AG04449 (cell line): ENCODE data around the gene STX1A.
A peak's percentile ranks its signal among the peaks of the same experiment; 100 is the strongest.

Source experiments
- CTCF ChIA-PET: fragments of 350-600 bp; formaldehyde crosslinking; extraction: SDS; loops from one replicate; lab custom pipeline; 2021; ENCODE audit warnings: antibody characterized with exemption; lab: Yijun Ruan, JAX
- POLR2A ChIA-PET: fragments of 400-600, 350-600 bp; formaldehyde crosslinking; extraction: SDS; loops from one replicate; lab custom pipeline; 2020; ENCODE audit warnings: antibody characterized with exemption, inconsistent platforms; lab: Yijun Ruan, JAX
- DNase-seq: peaks from one replicate; pipeline ENCODE4 v3.0.0-alpha.2; 2010; ENCODE audit warnings: low read depth, low spot score
- H3K4me3 ChIP-seq: 2 replicates; pipeline ENCODE4 v1.5.1; 2011; ENCODE audit warnings: low read depth, mild to moderate bottlenecking, control low read depth, low read length
- TF ChIP-seq, protein P1 (sequence below): IDR thresholded peaks from one replicate; pipeline ENCODE4 v1.5.1; 2011; ENCODE audit warnings: mild to moderate bottlenecking, moderate library complexity, low read length, control low read depth, inconsistent platforms; ENCODE audit not compliant: insufficient read depth; ENCODE audit errors: missing control alignments

Gene STX1A

DNA sequence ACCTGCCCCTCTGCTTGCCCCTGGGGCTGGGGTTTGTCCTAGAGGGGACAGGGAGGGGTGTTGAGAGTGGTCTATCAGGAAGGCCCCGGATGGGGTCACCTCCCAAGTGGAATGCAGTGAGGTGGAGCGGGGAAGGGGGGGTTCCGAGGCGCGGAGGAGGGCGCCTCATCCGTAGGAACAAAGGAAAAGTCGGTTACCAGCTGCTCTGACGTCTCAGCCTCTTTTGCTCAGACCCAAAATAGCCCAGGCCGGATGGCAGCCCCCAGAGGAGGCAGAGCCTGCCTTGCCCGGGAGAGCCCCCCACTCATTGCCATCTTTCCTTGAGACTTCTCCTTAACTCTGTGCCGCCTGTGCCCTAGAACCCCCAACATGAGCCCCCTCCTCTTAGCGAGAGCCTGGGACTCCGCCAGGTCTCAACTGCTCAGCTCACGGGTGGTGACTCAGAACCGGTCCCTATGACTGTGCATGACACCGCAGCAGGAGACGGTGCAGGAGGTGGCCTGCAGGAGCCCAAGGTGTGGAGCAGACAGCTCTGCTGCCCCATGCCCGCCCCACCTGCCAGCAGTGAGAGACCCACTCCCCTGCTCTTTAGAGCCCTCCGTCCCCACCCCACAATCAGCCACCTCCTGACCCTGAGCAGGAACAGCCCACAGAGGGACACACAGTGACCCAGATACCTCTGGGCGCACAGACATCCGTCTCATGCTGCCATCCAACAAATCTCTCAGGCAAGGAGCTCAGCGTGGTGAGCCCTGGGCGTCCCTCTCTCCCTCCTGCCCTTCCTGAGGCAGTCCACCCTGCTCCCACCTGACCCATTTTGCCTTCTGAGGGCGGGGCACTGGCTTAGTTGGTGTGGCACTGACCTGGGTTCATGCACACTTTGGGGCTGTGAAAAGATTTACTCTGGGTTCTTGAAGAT is 13.1 kb downstream of the STX1A start:
- no peak overlapping the region for H3K4me3 ChIP-seq

DNA sequence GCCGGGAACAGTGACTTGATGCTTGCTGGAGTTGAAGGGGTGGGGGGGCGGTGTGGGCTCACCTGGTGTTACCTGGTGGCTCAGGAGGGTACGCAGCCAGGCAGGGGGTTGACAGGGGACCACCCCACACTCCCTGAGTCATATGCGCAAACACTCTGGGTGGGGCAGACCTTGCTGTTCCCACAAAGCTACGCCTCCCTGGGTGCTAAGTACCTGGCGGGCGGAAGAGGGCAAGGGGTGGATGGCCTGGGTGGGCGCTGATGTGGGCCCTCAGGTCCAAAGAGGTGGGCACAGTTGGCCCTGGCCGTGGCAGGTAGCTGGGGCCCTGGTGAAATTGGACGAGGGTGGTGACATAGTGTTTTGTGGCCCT is 13.9 kb downstream of the STX1A start:
- TF ChIP-seq, protein P1, sequence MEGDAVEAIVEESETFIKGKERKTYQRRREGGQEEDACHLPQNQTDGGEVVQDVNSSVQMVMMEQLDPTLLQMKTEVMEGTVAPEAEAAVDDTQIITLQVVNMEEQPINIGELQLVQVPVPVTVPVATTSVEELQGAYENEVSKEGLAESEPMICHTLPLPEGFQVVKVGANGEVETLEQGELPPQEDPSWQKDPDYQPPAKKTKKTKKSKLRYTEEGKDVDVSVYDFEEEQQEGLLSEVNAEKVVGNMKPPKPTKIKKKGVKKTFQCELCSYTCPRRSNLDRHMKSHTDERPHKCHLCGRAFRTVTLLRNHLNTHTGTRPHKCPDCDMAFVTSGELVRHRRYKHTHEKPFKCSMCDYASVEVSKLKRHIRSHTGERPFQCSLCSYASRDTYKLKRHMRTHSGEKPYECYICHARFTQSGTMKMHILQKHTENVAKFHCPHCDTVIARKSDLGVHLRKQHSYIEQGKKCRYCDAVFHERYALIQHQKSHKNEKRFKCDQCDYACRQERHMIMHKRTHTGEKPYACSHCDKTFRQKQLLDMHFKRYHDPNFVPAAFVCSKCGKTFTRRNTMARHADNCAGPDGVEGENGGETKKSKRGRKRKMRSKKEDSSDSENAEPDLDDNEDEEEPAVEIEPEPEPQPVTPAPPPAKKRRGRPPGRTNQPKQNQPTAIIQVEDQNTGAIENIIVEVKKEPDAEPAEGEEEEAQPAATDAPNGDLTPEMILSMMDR: no peak
- ChIA-PET POLR2A (interaction anchor here (1.0 to 4.3 kb wide), 3 partner anchors 9 to 14 kb away, joined by 4 to 47 read pairs (median 17); partner anchors contain the start of gene STX1A), CTCF (interaction anchor here (0.8 to 3.2 kb wide), 9 partner anchors 9 to 99 kb away, joined by 3 to 16 read pairs (median 6); no protein-coding TSS in a partner anchor)
- DNase-seq: no peak
- no peak overlapping the region for H3K4me3 ChIP-seq

More for the DNA sequence above, 13.1 kb downstream of the STX1A start:
- ChIA-PET POLR2A (interaction anchor here (0.6 to 4.3 kb wide), 4 partner anchors 9 to 22 kb away, joined by 3 to 47 read pairs (median 10); partner anchors contain the start of gene STX1A), CTCF (interaction anchor here (1.2 to 3.2 kb wide), 9 partner anchors 9 to 99 kb away, joined by 3 to 16 read pairs (median 6); no protein-coding TSS in a partner anchor)
- TF ChIP-seq, protein P1: no peak
- no peak for DNase-seq

DNA sequence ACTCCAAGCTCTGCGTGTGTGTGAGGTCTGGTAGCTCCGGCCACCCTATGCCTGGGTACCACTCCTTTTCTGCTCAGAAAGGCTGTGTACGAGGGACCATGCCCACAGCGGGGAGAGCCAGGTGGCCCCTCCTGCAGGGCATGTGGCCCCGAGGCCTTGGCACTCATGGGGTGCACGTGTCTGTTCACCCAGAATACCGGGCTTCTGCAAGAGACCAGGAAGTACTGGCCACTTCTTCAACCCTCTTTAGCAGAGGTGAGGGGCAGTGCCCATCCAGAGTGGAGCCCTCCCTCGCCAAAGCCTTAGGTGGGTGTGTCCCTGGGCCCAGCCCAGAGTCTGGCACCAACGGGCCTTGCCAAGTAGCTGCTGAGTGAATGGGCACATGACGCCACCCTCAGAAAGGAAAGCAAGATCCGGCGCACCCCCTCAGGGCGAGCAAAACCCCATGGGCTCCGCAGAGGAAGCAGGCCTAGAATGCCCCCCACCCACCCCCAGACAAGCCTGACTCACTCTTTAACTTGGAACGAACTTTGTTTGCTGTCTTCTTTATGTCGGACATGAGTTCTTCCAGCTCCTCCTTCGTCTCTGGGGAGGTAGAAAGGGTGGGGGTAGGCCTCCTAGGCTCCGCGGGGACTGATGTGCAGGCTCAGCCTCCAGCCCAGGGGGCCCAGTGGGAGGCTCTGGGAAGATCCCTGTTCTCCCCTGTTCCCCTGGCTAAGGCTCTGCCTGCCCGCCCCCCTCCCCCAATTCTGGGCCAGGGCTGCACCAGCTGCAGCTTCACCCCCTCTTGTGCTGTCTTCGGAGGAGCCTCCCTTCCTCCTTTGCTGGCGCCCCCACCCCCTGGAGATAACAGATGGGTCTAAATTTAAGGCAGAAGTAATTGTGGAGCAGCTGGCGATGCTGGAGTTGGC is 14.6 kb downstream of the STX1A start:
- POLR2A ChIA-PET: interaction anchor here (0.8 to 4.3 kb wide), 5 partner anchors 11 to 146 kb away, joined by 3 to 47 read pairs (median 6); partner anchors contain the start of gene STX1A
- DNase-seq: peak; percentile 51
- CTCF ChIA-PET: interaction anchor here (0.6 to 4.2 kb wide), 11 partner anchors 8 to 101 kb away, joined by 3 to 24 read pairs (median 4); no protein-coding TSS in a partner anchor
- TF ChIP-seq, protein P1: no peak
- no peak overlapping the region for H3K4me3 ChIP-seq

DNA sequence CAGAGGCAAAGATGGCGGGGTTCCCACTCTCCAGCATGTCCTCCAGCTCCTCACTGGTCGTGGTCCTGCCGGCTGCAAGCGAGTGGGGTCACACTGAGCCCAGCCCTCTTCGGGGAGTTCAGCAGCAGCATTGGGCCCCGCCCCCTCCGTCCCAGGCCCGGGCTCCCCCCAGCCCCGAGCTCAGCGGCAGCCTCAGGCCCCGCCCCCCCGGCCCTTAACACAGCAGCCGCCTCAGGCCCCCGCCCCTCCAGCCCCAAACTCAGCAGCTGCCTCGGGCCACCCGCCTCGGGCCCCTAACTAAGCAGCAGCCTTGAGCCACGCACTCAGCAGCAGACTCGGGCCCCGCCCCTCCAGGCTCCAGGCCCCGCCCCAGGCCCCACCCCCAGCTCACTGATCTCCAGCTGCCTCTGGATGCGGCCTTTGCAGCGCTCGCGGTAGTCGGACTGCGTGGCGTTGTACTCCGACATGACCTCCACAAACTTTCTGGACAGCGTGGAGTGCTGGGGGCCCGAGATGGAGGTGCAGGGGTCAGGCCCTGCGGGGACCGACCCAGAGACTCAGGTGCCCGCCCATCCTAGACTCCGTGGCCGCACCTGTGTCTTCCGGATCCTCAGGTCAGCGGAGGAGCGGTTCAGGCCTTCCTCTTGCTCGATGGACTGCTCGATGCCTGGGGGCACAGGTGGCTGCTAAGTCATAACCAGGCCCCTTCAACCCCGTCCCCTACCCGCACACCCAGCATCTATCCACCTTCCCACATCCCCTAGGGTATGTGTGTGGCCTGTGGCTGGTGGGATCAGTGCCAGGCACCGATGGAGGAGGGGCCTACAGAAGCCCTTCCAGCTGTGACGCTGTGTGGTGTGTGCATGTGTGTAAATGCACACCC is 15.5 kb downstream of the STX1A start:
- CTCF ChIA-PET: interaction anchor here (0.6 to 4.2 kb wide), 8 partner anchors 7 to 97 kb away, joined by 3 to 24 read pairs (median 5); partner anchors contain the start of gene STX1A
- POLR2A ChIA-PET: interaction anchor here (1.1 to 4.3 kb wide), 4 partner anchors 12 to 147 kb away, joined by 3 to 47 read pairs (median 12); partner anchors contain the start of gene STX1A
- TF ChIP-seq, protein P1: no peak
- H3K4me3 ChIP-seq: no peak overlapping the region
- no peak for DNase-seq

DNA sequence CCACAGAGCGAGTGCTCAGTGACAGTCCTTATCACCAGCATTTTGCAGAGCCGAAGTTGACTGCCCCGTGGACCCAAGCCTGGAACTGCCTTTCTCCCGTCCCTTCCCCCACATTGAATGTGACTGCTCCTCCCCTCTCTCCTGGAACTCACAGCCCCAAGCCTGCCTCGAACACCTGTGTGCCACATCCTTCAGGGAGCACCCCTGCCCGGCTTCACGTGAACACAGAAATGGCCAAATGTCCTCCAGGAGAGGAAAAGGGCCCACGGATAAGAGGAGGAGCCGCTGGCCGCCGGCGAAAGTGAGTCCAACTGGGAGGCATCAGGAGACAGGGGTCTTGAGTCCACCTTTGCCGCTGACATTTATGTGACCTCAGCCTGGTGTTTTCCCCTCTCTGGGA is 16.2 kb downstream of the STX1A start:
- TF ChIP-seq, protein P1: no peak

More for the DNA sequence above, 16.2 kb downstream of the STX1A start:
- CTCF ChIA-PET: interaction anchor here (0.8 to 4.2 kb wide), 5 partner anchors 11 to 96 kb away, joined by 3 to 25 read pairs (median 7); partner anchors contain the start of gene STX1A
- no peak overlapping the region for H3K4me3 ChIP-seq
- POLR2A ChIA-PET: no interaction called here
- no peak for DNase-seq
